Suprapubic skin (tissue), 4 donors: ENCODE data around the gene SNRNP40. TPM values are rescaled to one million over a fixed set of nuclear protein-coding genes. Genes with fewer than 3 reads are reported as not detected.

ENCODE experiments used
- DNase-seq, 2 donors: peaks; one replicate each; pipeline ENCODE4 v3.0.0-alpha.2; 2019; ENCODE audit warnings: low spot score in 2 of 2
- H3K27ac ChIP-seq: fragments of 200-600 bp; sonication (generic); one replicate; pipeline ENCODE4 v1.5.1; 2019
- H3K27me3 ChIP-seq: fragments of 200-600 bp; sonication (generic); one replicate; pipeline ENCODE4 v1.5.1; 2019
- H3K36me3 ChIP-seq: fragments of 200-600 bp; sonication (generic); one replicate; pipeline ENCODE4 v1.5.1; 2019
- H3K4me1 ChIP-seq: fragments of 200-600 bp; sonication (generic); one replicate; pipeline ENCODE4 v1.5.1; 2019
- H3K4me3 ChIP-seq: fragments of 200-600 bp; sonication (generic); one replicate; pipeline ENCODE4 v1.5.1; 2019; ENCODE audit warnings: mild to moderate bottlenecking
- H3K9me3 ChIP-seq: fragments of 200-600 bp; sonication (generic); one replicate; pipeline ENCODE4 v1.5.1; 2019
- CTCF ChIP-seq, 2 donors: fragments of 200-600 bp in 1 of 2; fragments of 450-650 bp in 1 of 2; sonication (generic) in 1 of 2; IDR thresholded peaks; one replicate each; pipeline ENCODE4 v1.5.1; 2016 to 2019; ENCODE audit warnings: antibody characterized with exemption in 2 of 2, mild to moderate bottlenecking in 1 of 2, moderate library complexity in 1 of 2
- EP300 ChIP-seq: sonication (generic); formaldehyde crosslinking; IDR thresholded peaks from one replicate; pipeline ENCODE4 v1.6.1; 2017; ENCODE audit warnings: antibody characterized with exemption
- POLR2A ChIP-seq, 2 donors: fragments of 450-650 bp; IDR thresholded peaks; one replicate each; pipeline ENCODE4 v1.6.1; 2017; ENCODE audit warnings: antibody characterized with exemption in 2 of 2, mild to moderate bottlenecking in 2 of 2, moderate library complexity in 2 of 2
- POLR2AphosphoS5 ChIP-seq, 3 donors: sonication (generic); formaldehyde crosslinking; IDR thresholded peaks; one replicate each; pipeline ENCODE4 v1.6.1; 2017; ENCODE audit warnings: antibody characterized with exemption in 3 of 3
- WGBS: methylation state at CpG from one replicate; pipeline ENCODE4 v1.1.5; 2018; 5-methylcytosine and 5-hydroxymethylcytosine counted together
- total RNA-seq, 4 donors: library from RNA; depleted of rRNA; stranded (reverse); fragments of >200 nt; gene quantifications; one replicate each; pipeline ENCODE4 v1.1.0, GENCODE V29; 2016

The SNRNP40 gene
- total RNA-seq, 4 donors from 2014 or later = 39.3 to 70.3 (median 56.0) TPM

GRCh38 chr1:31231802-31232201, 64.8 kb downstream of the SNRNP40 start:
- no peak for DNase-seq
- WGBS = 91% methylated on average over 5 of the region's 5 CpGs
- no peak overlapping the region for H3K4me3 ChIP-seq
- H3K4me1 ChIP-seq = no peaks in the 10 kb centered on the region
- H3K36me3 ChIP-seq = no peaks in the 10 kb centered on the region
- no peaks in the 10 kb centered on the region for H3K9me3 ChIP-seq
- TF ChIP-seq EP300 (no peak), POLR2AphosphoS5 (IDR thresholded peaks at IDR 0.05) (no peak), POLR2A (IDR thresholded peaks at IDR 0.05) (no peak), CTCF (IDR thresholded peaks at IDR 0.05) (no peak)
- peaks cover 19% of the 10 kb centered on the region for H3K27me3 ChIP-seq
- no peak overlapping the region for H3K27ac ChIP-seq

GRCh38 chr1:31230378-31230777, 66.2 kb downstream of the SNRNP40 start:
- WGBS = 50% methylated on average over 3 of the region's 3 CpGs
- H3K9me3 ChIP-seq = no peaks in the 10 kb centered on the region
- peaks cover 8% of the 10 kb centered on the region for H3K27me3 ChIP-seq
- H3K36me3 ChIP-seq = no peaks in the 10 kb centered on the region
- H3K4me1 ChIP-seq = no peaks in the 10 kb centered on the region
- TF ChIP-seq EP300 (no peak), POLR2AphosphoS5 (IDR thresholded peaks at IDR 0.05) (no peak), POLR2A (IDR thresholded peaks at IDR 0.05) (no peak), CTCF (IDR thresholded peaks at IDR 0.05) (no peak)
- no peak overlapping the region for H3K4me3 ChIP-seq
- no peak overlapping the region for H3K27ac ChIP-seq
- no peak for DNase-seq

- no peak overlapping the region for H3K4me3 ChIP-seq
- H3K9me3 ChIP-seq = no peaks in the 10 kb centered on the region
- H3K27me3 ChIP-seq = no peaks in the 10 kb centered on the region
- no peak for DNase-seq
- H3K27ac ChIP-seq = no peak overlapping the region
- TF ChIP-seq EP300 (no peak), POLR2AphosphoS5 (IDR thresholded peaks at IDR 0.05) (no peak), CTCF (IDR thresholded peaks at IDR 0.05) (no peak), POLR2A (IDR thresholded peaks at IDR 0.05) (no peak)
- no peaks in the 10 kb centered on the region for H3K36me3 ChIP-seq
- peaks cover 2% of the 10 kb centered on the region for H3K4me1 ChIP-seq
Observed at GRCh38 chr1:31228986-31229385, 67.6 kb downstream of the SNRNP40 start.

- Histone ChIP-seq H3K36me3 (no peaks in the 10 kb centered on the region), H3K9me3 (no peaks in the 10 kb centered on the region), H3K4me1 (peaks cover 2% of the 10 kb centered on the region), H3K27me3 (no peaks in the 10 kb centered on the region), H3K27ac (no peak overlapping the region), H3K4me3 (no peak overlapping the region)
- no peak for TF ChIP-seq POLR2AphosphoS5 (IDR thresholded peaks at IDR 0.05)
- no peak for TF ChIP-seq EP300
- no peak for TF ChIP-seq CTCF (IDR thresholded peaks at IDR 0.05)
- TF ChIP-seq POLR2A (IDR thresholded peaks at IDR 0.05) = no peak
- no peak for DNase-seq
- WGBS = 85% methylated on average over 5 of the region's 5 CpGs
Observed at GRCh38 chr1:31227891-31228568, 68.6 kb downstream of the SNRNP40 start.

GRCh38 chr1:31224068-31224467, 72.5 kb downstream of the SNRNP40 start:
- H3K4me3 ChIP-seq = no peak overlapping the region
- 31% methylated on average over 9 of the region's 9 CpGs for WGBS
- no peaks in the 10 kb centered on the region for H3K9me3 ChIP-seq
- peaks cover 2% of the 10 kb centered on the region for H3K27me3 ChIP-seq
- H3K4me1 ChIP-seq = peaks cover 2% of the 10 kb centered on the region
- TF ChIP-seq POLR2A (IDR thresholded peaks at IDR 0.05) = no peak
- no peak for TF ChIP-seq POLR2AphosphoS5 (IDR thresholded peaks at IDR 0.05)
- TF ChIP-seq EP300 = no peak
- no peak for TF ChIP-seq CTCF (IDR thresholded peaks at IDR 0.05)
- H3K36me3 ChIP-seq = no peaks in the 10 kb centered on the region
- DNase-seq = no peak
- H3K27ac ChIP-seq = no peak overlapping the region
